WTC11 (cell line): ENCODE data around the gene CHD6. TPM values are rescaled to one million over a fixed set of nuclear protein-coding genes. Genes with fewer than 3 reads are reported as not detected.

Experiments used
- ATAC-seq: fragments of 200-7000 bp; cut with Tn5 transposase; 2 replicates; pipeline ENCODE4 v1.10.0; 2021; ENCODE audit warnings: mild to moderate bottlenecking, moderate library complexity
- CTCF ChIA-PET: fragments of 300-600 bp; sonication (Branson Sonifier 250); formaldehyde crosslinking; loops from one replicate; lab custom pipeline; 2021; ENCODE audit warnings: antibody characterized with exemption; lab: Charles Lee
- POLR2A ChIA-PET: fragments of 350-600 bp; sonication (Branson Sonifier 250); formaldehyde crosslinking; loops from one replicate; lab custom pipeline; 2021; ENCODE audit warnings: antibody characterized with exemption; lab: Charles Lee
- DNase-seq: peaks from one replicate; pipeline ENCODE4 v3.0.0; 2021; ENCODE audit warnings: low spot score
- H3K27ac Mint-ChIP-seq: 2 replicates; pipeline ENCODE4 v1.8.0; 2021; ENCODE audit warnings: mixed read lengths
- H3K27me3 Mint-ChIP-seq: 2 replicates; pipeline ENCODE4 v1.8.0; 2021; ENCODE audit warnings: low read depth, mild to moderate bottlenecking, moderate library complexity, mixed read lengths
- H3K36me3 Mint-ChIP-seq: 2 replicates; pipeline ENCODE4 v1.8.0; 2021; ENCODE audit warnings: mixed read lengths
- H3K4me1 Mint-ChIP-seq: 2 replicates; pipeline ENCODE4 v1.8.0; 2022; ENCODE audit warnings: mixed read lengths
- H3K4me3 Mint-ChIP-seq: 2 replicates; pipeline ENCODE4 v1.8.0; 2021; ENCODE audit warnings: mild to moderate bottlenecking, moderate library complexity, mixed read lengths
- H3K9me3 Mint-ChIP-seq: 2 replicates; pipeline ENCODE4 v1.8.0; 2021; ENCODE audit warnings: mixed read lengths
- ATF1 ChIP-seq: sonication (generic); formaldehyde crosslinking; IDR thresholded peaks from 2 replicates; pipeline ENCODE4 v1.8.1; 2023; ENCODE audit warnings: mild to moderate bottlenecking, moderate library complexity, missing genetic modification reagents
- CBFB ChIP-seq: sonication (generic); formaldehyde crosslinking; IDR thresholded peaks from 2 replicates; pipeline ENCODE4 v1.8.1; 2022; ENCODE audit warnings: mild to moderate bottlenecking, low read depth, missing genetic modification reagents
- CREB1 ChIP-seq: sonication (generic); formaldehyde crosslinking; IDR thresholded peaks from 2 replicates; pipeline ENCODE4 v1.8.0; 2023; ENCODE audit warnings: mild to moderate bottlenecking, missing genetic modification reagents
- IRF1 ChIP-seq: sonication (generic); formaldehyde crosslinking; IDR thresholded peaks from 2 replicates; pipeline ENCODE4 v1.8.0; 2023; ENCODE audit warnings: missing genetic modification reagents
- MAX ChIP-seq: sonication (generic); formaldehyde crosslinking; IDR thresholded peaks from 2 replicates; pipeline ENCODE4 v1.8.0; 2022; ENCODE audit warnings: mild to moderate bottlenecking, missing genetic modification reagents
- NFATC4 ChIP-seq: fragments of 250-450 bp; sonication (Bioruptor Pico); IDR thresholded peaks from 2 replicates; pipeline ENCODE4 v1.9.0; 2021; ENCODE audit warnings: mild to moderate bottlenecking
- NR3C1 ChIP-seq: sonication (generic); formaldehyde crosslinking; conservative IDR thresholded peaks from 2 replicates; pipeline ENCODE4 v1.8.1; 2023; ENCODE audit warnings: low read depth, mild to moderate bottlenecking, missing genetic modification reagents
- OVOL2 ChIP-seq: fragments of 250-450 bp; sonication (Bioruptor Pico); IDR thresholded peaks from 2 replicates; pipeline ENCODE4 v1.9.0; 2021; ENCODE audit warnings: mild to moderate bottlenecking, borderline replicate concordance
- PRDM15 ChIP-seq: sonication (generic); formaldehyde crosslinking; IDR thresholded peaks from 2 replicates; pipeline ENCODE4 v1.8.0; 2022; ENCODE audit warnings: missing genetic modification reagents
- RORB ChIP-seq: fragments of 250-450 bp; sonication (Bioruptor Pico); IDR thresholded peaks from 2 replicates; pipeline ENCODE4 v1.9.0; 2021; ENCODE audit warnings: mild to moderate bottlenecking
- SOX15 ChIP-seq: fragments of 250-450 bp; sonication (Bioruptor Pico); IDR thresholded peaks from 2 replicates; pipeline ENCODE4 v1.9.0; 2021; ENCODE audit warnings: mild to moderate bottlenecking
- ZNF219 ChIP-seq: sonication (generic); formaldehyde crosslinking; IDR thresholded peaks from 2 replicates; pipeline ENCODE4 v1.8.0; 2023; ENCODE audit warnings: missing genetic modification reagents, mild to moderate bottlenecking, borderline replicate concordance
- ZNF317 ChIP-seq: sonication (generic); formaldehyde crosslinking; IDR thresholded peaks from 2 replicates; pipeline ENCODE4 v1.8.1; 2023; ENCODE audit warnings: low read depth, mild to moderate bottlenecking, moderate library complexity, missing genetic modification reagents, borderline replicate concordance
- ZNF416 ChIP-seq: fragments of 250-450 bp; sonication (Bioruptor Pico); IDR thresholded peaks from 2 replicates; pipeline ENCODE4 v1.9.0; 2021; ENCODE audit warnings: mild to moderate bottlenecking, inconsistent platforms
- total RNA-seq: library from RNA; stranded (reverse); gene quantifications from 3 replicates; pipeline ENCODE4 v1.2.3, GENCODE V29; 2021
- TF ChIP-seq, protein P1 (sequence below): fragments of 250-450 bp; sonication (Bioruptor Pico); IDR thresholded peaks from 2 replicates; pipeline ENCODE4 v2.1.2; 2022; ENCODE audit warnings: mild to moderate bottlenecking, moderate library complexity
- TF ChIP-seq, protein P2 (sequence below): sonication (generic); formaldehyde crosslinking; IDR thresholded peaks from 2 replicates; pipeline ENCODE4 v1.8.1; 2023; ENCODE audit warnings: mild to moderate bottlenecking, missing genetic modification reagents, moderate library complexity
- TF ChIP-seq, protein P3 (sequence below): sonication (generic); formaldehyde crosslinking; IDR thresholded peaks from 2 replicates; pipeline ENCODE4 v1.8.1; 2023; ENCODE audit warnings: mild to moderate bottlenecking, missing genetic modification reagents, borderline replicate concordance
- TF ChIP-seq, protein P4 (sequence below): sonication (generic); formaldehyde crosslinking; IDR thresholded peaks from 2 replicates; pipeline ENCODE4 v1.8.1; 2023; ENCODE audit warnings: mild to moderate bottlenecking, missing genetic modification reagents, moderate library complexity
- TF ChIP-seq, protein P5 (sequence below): fragments of 250-450 bp; sonication (Bioruptor Pico); IDR thresholded peaks from 2 replicates; pipeline ENCODE4 v1.9.0; 2021; ENCODE audit warnings: mild to moderate bottlenecking
- TF ChIP-seq, protein P6 (sequence below): fragments of 250-450 bp; sonication (Bioruptor Pico); IDR thresholded peaks from 2 replicates; pipeline ENCODE4 v1.9.0; 2021; ENCODE audit warnings: mild to moderate bottlenecking, borderline replicate concordance

Gene CHD6
- total RNA-seq, 1 experiment from 2014 or later = 52.1 TPM

- DNase-seq (no peak), ATAC-seq (no peak)
- ChIA-PET POLR2A (no interaction called here), CTCF (interaction anchor here (0.7 to 1.4 kb wide), 4 partner anchors 9 to 119 kb away, joined by 3 to 9 read pairs (median 4); partner anchors contain the start of gene CHD6)
- peak overlapping the region; percentile 79 for H3K27ac Mint-ChIP-seq
- peaks cover 9% of the 10 kb centered on the region for H3K9me3 Mint-ChIP-seq
- peaks cover 8% of the 10 kb centered on the region for H3K36me3 Mint-ChIP-seq
- H3K4me1 Mint-ChIP-seq = peaks cover 56% of the 10 kb centered on the region
- TF ChIP-seq, protein P1, sequence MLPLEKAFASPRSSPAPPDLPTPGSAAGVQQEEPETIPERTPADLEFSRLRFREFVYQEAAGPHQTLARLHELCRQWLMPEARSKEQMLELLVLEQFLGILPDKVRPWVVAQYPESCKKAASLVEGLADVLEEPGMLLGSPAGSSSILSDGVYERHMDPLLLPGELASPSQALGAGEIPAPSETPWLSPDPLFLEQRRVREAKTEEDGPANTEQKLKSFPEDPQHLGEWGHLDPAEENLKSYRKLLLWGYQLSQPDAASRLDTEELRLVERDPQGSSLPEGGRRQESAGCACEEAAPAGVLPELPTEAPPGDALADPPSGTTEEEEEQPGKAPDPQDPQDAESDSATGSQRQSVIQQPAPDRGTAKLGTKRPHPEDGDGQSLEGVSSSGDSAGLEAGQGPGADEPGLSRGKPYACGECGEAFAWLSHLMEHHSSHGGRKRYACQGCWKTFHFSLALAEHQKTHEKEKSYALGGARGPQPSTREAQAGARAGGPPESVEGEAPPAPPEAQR (CRISPR knock-in tag) = no peak
- TF ChIP-seq, protein P2, sequence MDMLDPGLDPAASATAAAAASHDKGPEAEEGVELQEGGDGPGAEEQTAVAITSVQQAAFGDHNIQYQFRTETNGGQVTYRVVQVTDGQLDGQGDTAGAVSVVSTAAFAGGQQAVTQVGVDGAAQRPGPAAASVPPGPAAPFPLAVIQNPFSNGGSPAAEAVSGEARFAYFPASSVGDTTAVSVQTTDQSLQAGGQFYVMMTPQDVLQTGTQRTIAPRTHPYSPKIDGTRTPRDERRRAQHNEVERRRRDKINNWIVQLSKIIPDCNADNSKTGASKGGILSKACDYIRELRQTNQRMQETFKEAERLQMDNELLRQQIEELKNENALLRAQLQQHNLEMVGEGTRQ (CRISPR knock-in tag) = no peak
- TF ChIP-seq SOX15 (CRISPR knock-in tag) (no peak), MAX (CRISPR knock-in tag) (no peak), ATF1 (no peak), ZNF219 (CRISPR knock-in tag) (no peak), CBFB (CRISPR knock-in tag) (no peak), IRF1 (CRISPR knock-in tag) (no peak), NR3C1 (CRISPR knock-in tag) (no peak), NFATC4 (no peak), ZNF317 (no peak), RORB (CRISPR knock-in tag) (no peak), ZNF416 (no peak), CREB1 (CRISPR knock-in tag) (no peak), PRDM15 (CRISPR knock-in tag) (no peak), OVOL2 (CRISPR knock-in tag) (no peak)
- TF ChIP-seq, protein P3, sequence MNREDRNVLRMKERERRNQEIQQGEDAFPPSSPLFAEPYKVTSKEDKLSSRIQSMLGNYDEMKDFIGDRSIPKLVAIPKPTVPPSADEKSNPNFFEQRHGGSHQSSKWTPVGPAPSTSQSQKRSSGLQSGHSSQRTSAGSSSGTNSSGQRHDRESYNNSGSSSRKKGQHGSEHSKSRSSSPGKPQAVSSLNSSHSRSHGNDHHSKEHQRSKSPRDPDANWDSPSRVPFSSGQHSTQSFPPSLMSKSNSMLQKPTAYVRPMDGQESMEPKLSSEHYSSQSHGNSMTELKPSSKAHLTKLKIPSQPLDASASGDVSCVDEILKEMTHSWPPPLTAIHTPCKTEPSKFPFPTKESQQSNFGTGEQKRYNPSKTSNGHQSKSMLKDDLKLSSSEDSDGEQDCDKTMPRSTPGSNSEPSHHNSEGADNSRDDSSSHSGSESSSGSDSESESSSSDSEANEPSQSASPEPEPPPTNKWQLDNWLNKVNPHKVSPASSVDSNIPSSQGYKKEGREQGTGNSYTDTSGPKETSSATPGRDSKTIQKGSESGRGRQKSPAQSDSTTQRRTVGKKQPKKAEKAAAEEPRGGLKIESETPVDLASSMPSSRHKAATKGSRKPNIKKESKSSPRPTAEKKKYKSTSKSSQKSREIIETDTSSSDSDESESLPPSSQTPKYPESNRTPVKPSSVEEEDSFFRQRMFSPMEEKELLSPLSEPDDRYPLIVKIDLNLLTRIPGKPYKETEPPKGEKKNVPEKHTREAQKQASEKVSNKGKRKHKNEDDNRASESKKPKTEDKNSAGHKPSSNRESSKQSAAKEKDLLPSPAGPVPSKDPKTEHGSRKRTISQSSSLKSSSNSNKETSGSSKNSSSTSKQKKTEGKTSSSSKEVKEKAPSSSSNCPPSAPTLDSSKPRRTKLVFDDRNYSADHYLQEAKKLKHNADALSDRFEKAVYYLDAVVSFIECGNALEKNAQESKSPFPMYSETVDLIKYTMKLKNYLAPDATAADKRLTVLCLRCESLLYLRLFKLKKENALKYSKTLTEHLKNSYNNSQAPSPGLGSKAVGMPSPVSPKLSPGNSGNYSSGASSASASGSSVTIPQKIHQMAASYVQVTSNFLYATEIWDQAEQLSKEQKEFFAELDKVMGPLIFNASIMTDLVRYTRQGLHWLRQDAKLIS = no peak
- TF ChIP-seq, protein P4, sequence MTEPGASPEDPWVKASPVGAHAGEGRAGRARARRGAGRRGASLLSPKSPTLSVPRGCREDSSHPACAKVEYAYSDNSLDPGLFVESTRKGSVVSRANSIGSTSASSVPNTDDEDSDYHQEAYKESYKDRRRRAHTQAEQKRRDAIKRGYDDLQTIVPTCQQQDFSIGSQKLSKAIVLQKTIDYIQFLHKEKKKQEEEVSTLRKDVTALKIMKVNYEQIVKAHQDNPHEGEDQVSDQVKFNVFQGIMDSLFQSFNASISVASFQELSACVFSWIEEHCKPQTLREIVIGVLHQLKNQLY (CRISPR knock-in tag) = no peak
- TF ChIP-seq, protein P5, sequence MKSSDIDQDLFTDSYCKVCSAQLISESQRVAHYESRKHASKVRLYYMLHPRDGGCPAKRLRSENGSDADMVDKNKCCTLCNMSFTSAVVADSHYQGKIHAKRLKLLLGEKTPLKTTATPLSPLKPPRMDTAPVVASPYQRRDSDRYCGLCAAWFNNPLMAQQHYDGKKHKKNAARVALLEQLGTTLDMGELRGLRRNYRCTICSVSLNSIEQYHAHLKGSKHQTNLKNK (CRISPR knock-in tag) = no peak
- TF ChIP-seq, protein P6, sequence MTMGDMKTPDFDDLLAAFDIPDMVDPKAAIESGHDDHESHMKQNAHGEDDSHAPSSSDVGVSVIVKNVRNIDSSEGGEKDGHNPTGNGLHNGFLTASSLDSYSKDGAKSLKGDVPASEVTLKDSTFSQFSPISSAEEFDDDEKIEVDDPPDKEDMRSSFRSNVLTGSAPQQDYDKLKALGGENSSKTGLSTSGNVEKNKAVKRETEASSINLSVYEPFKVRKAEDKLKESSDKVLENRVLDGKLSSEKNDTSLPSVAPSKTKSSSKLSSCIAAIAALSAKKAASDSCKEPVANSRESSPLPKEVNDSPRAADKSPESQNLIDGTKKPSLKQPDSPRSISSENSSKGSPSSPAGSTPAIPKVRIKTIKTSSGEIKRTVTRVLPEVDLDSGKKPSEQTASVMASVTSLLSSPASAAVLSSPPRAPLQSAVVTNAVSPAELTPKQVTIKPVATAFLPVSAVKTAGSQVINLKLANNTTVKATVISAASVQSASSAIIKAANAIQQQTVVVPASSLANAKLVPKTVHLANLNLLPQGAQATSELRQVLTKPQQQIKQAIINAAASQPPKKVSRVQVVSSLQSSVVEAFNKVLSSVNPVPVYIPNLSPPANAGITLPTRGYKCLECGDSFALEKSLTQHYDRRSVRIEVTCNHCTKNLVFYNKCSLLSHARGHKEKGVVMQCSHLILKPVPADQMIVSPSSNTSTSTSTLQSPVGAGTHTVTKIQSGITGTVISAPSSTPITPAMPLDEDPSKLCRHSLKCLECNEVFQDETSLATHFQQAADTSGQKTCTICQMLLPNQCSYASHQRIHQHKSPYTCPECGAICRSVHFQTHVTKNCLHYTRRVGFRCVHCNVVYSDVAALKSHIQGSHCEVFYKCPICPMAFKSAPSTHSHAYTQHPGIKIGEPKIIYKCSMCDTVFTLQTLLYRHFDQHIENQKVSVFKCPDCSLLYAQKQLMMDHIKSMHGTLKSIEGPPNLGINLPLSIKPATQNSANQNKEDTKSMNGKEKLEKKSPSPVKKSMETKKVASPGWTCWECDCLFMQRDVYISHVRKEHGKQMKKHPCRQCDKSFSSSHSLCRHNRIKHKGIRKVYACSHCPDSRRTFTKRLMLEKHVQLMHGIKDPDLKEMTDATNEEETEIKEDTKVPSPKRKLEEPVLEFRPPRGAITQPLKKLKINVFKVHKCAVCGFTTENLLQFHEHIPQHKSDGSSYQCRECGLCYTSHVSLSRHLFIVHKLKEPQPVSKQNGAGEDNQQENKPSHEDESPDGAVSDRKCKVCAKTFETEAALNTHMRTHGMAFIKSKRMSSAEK (CRISPR knock-in tag) = no peak
- no peaks in the 10 kb centered on the region for H3K27me3 Mint-ChIP-seq
- H3K4me3 Mint-ChIP-seq = peak overlapping the region; percentile 14
Observed at GRCh38 chr20:41573955-41574354, 44.2 kb downstream of the CHD6 start.
